ENCODE measurements around the gene KRTAP3-2.

Gene KRTAP3-2

DNA sequence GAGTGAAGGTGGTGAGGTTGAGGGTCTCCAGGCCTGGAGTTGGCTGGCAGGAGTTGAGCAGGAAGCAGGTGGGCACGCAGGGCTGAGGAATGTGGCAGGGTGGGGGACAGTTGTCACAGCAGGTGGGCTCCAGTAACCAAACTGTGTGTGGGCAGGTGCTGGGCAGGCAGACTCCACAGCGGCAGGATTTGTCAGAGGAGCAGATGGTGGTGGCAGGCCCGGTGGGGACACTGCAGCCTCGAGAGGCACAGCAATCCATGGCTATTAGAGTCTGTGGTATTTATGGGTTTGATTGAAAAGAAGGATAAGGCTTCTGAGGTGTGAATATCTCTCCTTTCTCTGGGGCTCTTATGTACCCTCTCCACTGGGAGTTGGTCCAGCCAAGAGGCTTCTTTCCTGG is 5.9 kb downstream of the KRTAP3-2 start, which contains the start of gene KRTAP3-3:
KRTAP3-3 (minus strand) TSS at position 326 of the 400 bp plus-strand sequence; CDS start at position 259, 67 bp downstream.
- H3K27me3 ChIP-seq (ENCODE audit: insufficient read depth, low read length) = no peaks in the 10 kb centered on the region
- H3K4me3 ChIP-seq (ENCODE audit: low read depth, low read length) = no peak within 1 kb of the TSS
- H3K4me1 ChIP-seq (ENCODE audit: control insufficient read depth, insufficient read depth, low read length, unreplicated experiment) = no peaks in the 10 kb centered on the region
- H2AFZ ChIP-seq (ENCODE audit: low read length, unreplicated experiment) = no peak within 1 kb of the TSS
- H3K27ac ChIP-seq (ENCODE audit: low read depth, low read length) = no peak within 1 kb of the TSS
- H3K79me2 ChIP-seq (ENCODE audit: control insufficient read depth, insufficient read depth, low read length, unreplicated experiment) = no peaks in the 10 kb centered on the region
- H3K36me3 ChIP-seq (ENCODE audit: insufficient read depth, low read length) = no peaks in the 10 kb centered on the region

DNA sequence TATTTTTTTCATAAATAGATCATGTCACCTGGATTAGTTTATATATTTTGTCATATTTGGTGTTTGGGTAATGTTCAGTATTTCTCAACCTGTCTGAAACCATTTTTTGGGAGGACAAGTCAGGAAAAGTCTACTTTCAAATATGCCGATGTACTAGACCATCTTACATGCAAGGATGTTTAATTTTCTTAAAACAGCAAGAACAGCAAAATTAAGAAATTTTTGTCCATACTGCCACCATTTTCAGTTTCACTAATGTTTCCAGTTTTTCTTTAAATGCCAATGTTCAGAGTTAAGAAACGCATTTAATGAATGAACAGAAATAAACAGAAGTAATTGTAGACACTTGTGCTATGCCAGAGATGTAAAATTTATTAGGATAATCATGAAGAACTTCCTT is 6.6 kb downstream of the KRTAP3-2 start:
- Histone ChIP-seq H3K36me3 (ENCODE audit: insufficient read depth, low read length) (no peaks in the 10 kb centered on the region), H3K4me1 (ENCODE audit: control insufficient read depth, insufficient read depth, low read length, unreplicated experiment) (no peaks in the 10 kb centered on the region), H3K4me3 (ENCODE audit: low read depth, low read length) (no peak overlapping the region), H3K27me3 (ENCODE audit: insufficient read depth, low read length) (no peaks in the 10 kb centered on the region), H2AFZ (ENCODE audit: low read length, unreplicated experiment) (no peak overlapping the region), H3K27ac (ENCODE audit: low read depth, low read length) (no peak overlapping the region), H3K79me2 (ENCODE audit: control insufficient read depth, insufficient read depth, low read length, unreplicated experiment) (no peaks in the 10 kb centered on the region)

DNA sequence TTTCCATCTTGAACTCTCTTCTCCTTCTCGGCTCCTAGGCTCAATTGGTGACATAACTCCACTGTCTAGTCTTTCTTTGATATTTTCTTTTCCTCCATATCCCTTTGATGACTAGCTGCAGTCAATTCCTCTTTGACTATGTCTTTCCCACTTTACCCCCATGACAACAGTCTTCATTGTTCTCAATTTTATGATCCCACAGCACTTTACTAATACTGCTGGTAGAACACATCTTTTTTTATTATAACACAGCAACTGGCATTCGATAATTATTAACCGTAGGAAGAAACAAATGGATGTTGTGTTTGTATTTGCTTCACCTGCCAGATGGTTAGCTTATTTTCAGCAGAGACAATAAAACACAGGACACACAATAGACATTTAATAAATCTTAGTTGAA is 7.0 kb downstream of the KRTAP3-2 start:
- no peaks in the 10 kb centered on the region for H3K4me1 ChIP-seq (ENCODE audit: control insufficient read depth, insufficient read depth, low read length, unreplicated experiment)
- no peaks in the 10 kb centered on the region for H3K27me3 ChIP-seq (ENCODE audit: insufficient read depth, low read length)
- H3K79me2 ChIP-seq (ENCODE audit: control insufficient read depth, insufficient read depth, low read length, unreplicated experiment) = no peaks in the 10 kb centered on the region
- H3K4me3 ChIP-seq (ENCODE audit: low read depth, low read length) = no peak overlapping the region
- H3K27ac ChIP-seq (ENCODE audit: low read depth, low read length) = no peak overlapping the region
- H2AFZ ChIP-seq (ENCODE audit: low read length, unreplicated experiment) = no peak overlapping the region
- no peaks in the 10 kb centered on the region for H3K36me3 ChIP-seq (ENCODE audit: insufficient read depth, low read length)

DNA sequence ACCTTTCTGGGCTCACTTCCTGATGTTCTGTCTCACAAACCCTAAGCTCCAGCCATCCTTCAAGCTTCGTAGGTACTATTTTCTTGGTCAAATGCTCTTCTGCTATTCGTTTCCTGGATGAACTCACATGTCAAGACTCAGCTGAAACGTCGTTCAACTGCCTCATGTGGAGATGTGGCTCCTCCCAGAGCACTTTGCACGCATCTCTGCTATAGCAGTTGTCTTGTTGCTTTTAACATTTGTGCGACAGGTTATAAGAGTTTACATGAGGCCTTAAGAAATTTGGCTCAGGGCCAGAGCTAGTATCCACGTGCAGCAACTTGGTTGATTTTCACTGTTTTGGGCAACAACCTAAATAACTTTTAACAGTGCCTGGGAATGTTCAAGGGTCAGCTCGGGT is 12.8 kb downstream of the KRTAP3-2 start:
- no peak overlapping the region for H3K4me3 ChIP-seq (ENCODE audit: low read depth, low read length)
- no peaks in the 10 kb centered on the region for H3K4me1 ChIP-seq (ENCODE audit: control insufficient read depth, insufficient read depth, low read length, unreplicated experiment)
- H3K36me3 ChIP-seq (ENCODE audit: insufficient read depth, low read length) = no peaks in the 10 kb centered on the region
- H3K27me3 ChIP-seq (ENCODE audit: insufficient read depth, low read length) = no peaks in the 10 kb centered on the region
- no peak overlapping the region for H2AFZ ChIP-seq (ENCODE audit: low read length, unreplicated experiment)
- no peak overlapping the region for H3K27ac ChIP-seq (ENCODE audit: low read depth, low read length)
- no peaks in the 10 kb centered on the region for H3K79me2 ChIP-seq (ENCODE audit: control insufficient read depth, insufficient read depth, low read length, unreplicated experiment)

DNA sequence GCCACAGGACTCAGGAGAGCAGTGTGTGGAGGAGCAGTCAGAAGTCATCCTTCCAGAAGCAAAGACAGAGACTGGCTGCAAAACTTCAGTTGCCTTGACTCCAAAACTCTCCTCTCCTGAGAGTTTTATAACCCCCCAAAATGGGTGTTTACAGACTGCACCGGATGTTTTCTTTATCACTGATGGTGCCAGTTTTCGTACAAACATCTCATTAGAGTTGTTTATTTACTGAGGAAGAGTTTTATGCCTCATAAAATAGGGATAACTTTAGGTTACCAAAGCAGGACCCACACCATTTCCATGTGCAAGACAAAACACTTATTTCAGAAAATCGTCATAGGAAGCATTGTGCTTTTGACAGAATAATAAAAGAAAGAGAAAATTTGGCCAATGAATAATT is 15.5 kb downstream of the KRTAP3-2 start, which contains the start of gene KRT40:
KRT40 (minus strand) TSS at position 101 of the 400 bp plus-strand sequence; CDS start at position 48, 53 bp downstream.
- Histone ChIP-seq H3K79me2 (ENCODE audit: control insufficient read depth, insufficient read depth, low read length, unreplicated experiment) (no peaks in the 10 kb centered on the region), H3K4me3 (ENCODE audit: low read depth, low read length) (no peak within 1 kb of the TSS), H3K27ac (ENCODE audit: low read depth, low read length) (no peak within 1 kb of the TSS), H3K36me3 (ENCODE audit: insufficient read depth, low read length) (no peaks in the 10 kb centered on the region), H3K4me1 (ENCODE audit: control insufficient read depth, insufficient read depth, low read length, unreplicated experiment) (no peaks in the 10 kb centered on the region), H2AFZ (ENCODE audit: low read length, unreplicated experiment) (no peak within 1 kb of the TSS), H3K27me3 (ENCODE audit: insufficient read depth, low read length) (no peaks in the 10 kb centered on the region)

DNA sequence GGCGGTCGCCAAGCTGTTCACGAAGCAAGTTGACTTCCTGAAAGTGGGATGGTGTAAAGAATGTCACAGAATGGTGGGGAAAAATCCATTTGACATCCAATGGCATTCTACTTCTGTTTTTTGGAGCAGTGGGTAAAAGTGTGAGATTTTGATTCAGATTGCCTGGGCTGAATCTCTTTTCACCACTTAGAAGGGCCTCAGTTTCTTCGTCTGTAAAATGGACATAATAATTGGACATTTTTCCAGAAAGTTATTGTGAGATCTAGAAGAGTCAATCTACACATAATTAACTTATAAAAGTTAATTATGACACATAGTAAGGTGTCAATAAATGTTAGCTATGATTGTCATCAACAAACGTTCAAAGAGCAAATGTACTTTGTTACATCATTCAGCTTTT is 18.6 kb downstream of the KRTAP3-2 start:
- Histone ChIP-seq H2AFZ (ENCODE audit: low read length, unreplicated experiment) (no peak overlapping the region), H3K36me3 (ENCODE audit: insufficient read depth, low read length) (no peaks in the 10 kb centered on the region), H3K27ac (ENCODE audit: low read depth, low read length) (no peak overlapping the region), H3K27me3 (ENCODE audit: insufficient read depth, low read length) (no peaks in the 10 kb centered on the region), H3K4me1 (ENCODE audit: control insufficient read depth, insufficient read depth, low read length, unreplicated experiment) (no peaks in the 10 kb centered on the region), H3K79me2 (ENCODE audit: control insufficient read depth, insufficient read depth, low read length, unreplicated experiment) (no peaks in the 10 kb centered on the region), H3K4me3 (ENCODE audit: low read depth, low read length) (no peak overlapping the region)

DNA sequence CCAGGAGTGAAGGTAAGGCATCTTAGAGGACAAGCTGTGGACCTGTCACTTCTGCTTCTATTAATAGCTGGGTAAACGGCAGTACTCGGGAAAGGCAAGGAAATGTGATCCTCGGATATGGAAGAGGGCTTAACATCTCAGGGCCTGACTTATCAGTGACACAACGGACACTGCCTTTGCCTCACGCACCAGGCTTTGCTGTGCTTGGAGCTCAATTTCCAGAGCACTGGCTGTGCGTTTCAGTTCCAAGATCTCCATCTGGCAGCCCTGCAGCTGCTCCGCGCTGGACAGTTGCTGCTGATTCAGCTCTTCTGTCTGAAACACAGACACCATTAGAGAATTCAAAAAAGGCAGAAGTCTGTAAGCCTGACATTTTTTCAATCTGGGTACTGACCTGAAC is 19.1 kb downstream of the KRTAP3-2 start:
- no peaks in the 10 kb centered on the region for H3K27me3 ChIP-seq (ENCODE audit: insufficient read depth, low read length)
- no peaks in the 10 kb centered on the region for H3K4me1 ChIP-seq (ENCODE audit: control insufficient read depth, insufficient read depth, low read length, unreplicated experiment)
- no peak overlapping the region for H2AFZ ChIP-seq (ENCODE audit: low read length, unreplicated experiment)
- H3K36me3 ChIP-seq (ENCODE audit: insufficient read depth, low read length) = no peaks in the 10 kb centered on the region
- no peaks in the 10 kb centered on the region for H3K79me2 ChIP-seq (ENCODE audit: control insufficient read depth, insufficient read depth, low read length, unreplicated experiment)
- H3K4me3 ChIP-seq (ENCODE audit: low read depth, low read length) = no peak overlapping the region
- no peak overlapping the region for H3K27ac ChIP-seq (ENCODE audit: low read depth, low read length)

DNA sequence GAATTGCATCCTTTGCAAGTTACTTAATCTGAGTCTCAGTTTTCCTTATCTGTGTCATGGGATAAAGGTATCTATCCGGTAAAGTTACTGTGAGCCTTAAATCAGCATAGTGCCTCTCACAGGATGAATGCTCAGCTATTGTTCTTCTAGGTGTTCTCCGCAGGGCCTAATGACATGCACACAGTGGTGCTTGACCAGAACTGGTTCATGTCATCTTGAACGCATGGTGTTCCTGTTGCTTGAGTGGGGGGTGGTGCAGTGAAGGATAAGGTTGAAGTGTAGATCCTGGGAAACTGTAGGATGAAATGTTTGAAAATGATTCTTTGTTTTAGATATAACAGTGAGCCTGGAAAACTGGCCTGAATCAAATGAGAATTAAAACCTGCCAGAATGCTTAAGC is 19.6 kb downstream of the KRTAP3-2 start:
- Histone ChIP-seq H2AFZ (ENCODE audit: low read length, unreplicated experiment) (no peak overlapping the region), H3K79me2 (ENCODE audit: control insufficient read depth, insufficient read depth, low read length, unreplicated experiment) (no peaks in the 10 kb centered on the region), H3K4me3 (ENCODE audit: low read depth, low read length) (no peak overlapping the region), H3K36me3 (ENCODE audit: insufficient read depth, low read length) (no peaks in the 10 kb centered on the region), H3K27me3 (ENCODE audit: insufficient read depth, low read length) (no peaks in the 10 kb centered on the region), H3K4me1 (ENCODE audit: control insufficient read depth, insufficient read depth, low read length, unreplicated experiment) (no peaks in the 10 kb centered on the region), H3K27ac (ENCODE audit: low read depth, low read length) (no peak overlapping the region)

DNA sequence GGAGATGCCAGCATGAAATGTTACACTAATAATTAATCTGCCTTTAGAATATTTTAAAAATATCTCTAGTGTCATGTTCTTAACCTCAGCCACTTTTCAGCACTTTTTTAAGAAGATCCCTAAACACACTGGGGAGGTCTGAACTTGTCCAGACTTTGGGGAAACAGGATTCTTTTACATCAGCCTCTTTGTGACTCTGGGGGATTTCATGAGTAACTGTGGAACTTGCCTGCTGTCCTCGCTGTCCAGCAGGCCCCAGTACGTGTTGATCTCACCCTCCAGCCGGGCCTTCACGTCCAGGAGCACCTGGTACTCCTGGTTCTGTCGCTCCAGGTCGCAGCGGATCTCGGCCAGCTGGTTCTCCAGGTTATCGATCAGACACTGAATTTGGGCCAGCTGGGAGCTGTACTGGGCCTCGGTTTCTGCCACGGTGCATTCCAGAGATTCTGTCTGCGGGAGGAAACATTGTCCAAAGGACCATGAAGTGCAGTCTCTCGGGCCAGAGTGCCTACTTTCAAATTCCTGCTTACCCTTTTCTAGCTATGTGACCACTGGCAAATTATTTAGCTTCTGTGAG is 21.0 kb downstream of the KRTAP3-2 start:
- Histone ChIP-seq H3K36me3 (ENCODE audit: insufficient read depth, low read length) (no peaks in the 10 kb centered on the region), H3K4me1 (ENCODE audit: control insufficient read depth, insufficient read depth, low read length, unreplicated experiment) (no peaks in the 10 kb centered on the region), H3K79me2 (ENCODE audit: control insufficient read depth, insufficient read depth, low read length, unreplicated experiment) (no peaks in the 10 kb centered on the region), H3K4me3 (ENCODE audit: low read depth, low read length) (no peak overlapping the region), H2AFZ (ENCODE audit: low read length, unreplicated experiment) (no peak overlapping the region), H3K27ac (ENCODE audit: low read depth, low read length) (no peak overlapping the region), H3K27me3 (ENCODE audit: insufficient read depth, low read length) (no peaks in the 10 kb centered on the region)

DNA sequence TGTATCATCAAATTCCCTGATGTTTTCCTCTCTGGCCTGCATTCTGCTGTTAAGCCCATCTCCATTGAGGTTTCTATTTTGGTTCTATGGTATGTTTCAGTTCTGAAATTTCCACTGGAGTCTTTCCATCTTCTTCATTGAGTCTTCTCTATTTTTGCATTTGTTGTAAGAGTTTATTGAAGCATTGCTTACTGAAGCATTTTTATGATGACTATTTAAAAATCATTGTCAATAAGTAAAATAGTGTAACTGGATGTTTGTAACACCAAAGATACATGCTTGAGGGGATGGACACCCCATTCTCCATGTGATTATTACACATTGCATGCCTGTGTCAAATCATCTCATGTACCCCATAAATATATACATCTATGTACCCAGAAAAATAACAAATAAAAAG is 24.2 kb downstream of the KRTAP3-2 start:
- H2AFZ ChIP-seq (ENCODE audit: low read length, unreplicated experiment) = no peak overlapping the region

DNA sequence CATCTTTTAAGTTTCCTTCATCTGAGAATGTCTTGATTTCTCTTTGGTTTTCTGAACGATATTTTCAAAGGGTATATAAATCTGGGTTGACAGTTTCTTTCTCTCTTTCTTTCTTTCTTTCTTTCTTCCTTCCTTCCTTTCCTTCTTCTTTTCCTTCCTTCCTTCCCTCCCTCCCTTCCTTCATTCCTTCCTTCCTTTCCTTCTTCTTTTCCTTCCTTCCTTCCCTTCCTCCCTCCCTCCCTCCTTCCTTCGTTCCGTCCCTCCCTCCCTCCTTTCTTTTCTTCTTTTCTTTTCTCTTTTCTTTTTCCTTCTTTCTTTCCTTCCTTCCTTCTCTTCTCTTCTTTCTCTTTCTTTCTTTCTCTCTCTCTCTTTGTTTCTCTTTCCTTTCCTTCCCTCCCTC is 25.3 kb downstream of the KRTAP3-2 start:
- H3K79me2 ChIP-seq (ENCODE audit: control insufficient read depth, insufficient read depth, low read length, unreplicated experiment) = no peaks in the 10 kb centered on the region
- H3K27me3 ChIP-seq (ENCODE audit: insufficient read depth, low read length) = no peaks in the 10 kb centered on the region
- H3K36me3 ChIP-seq (ENCODE audit: insufficient read depth, low read length) = no peaks in the 10 kb centered on the region
- no peak overlapping the region for H3K4me3 ChIP-seq (ENCODE audit: low read depth, low read length)
- H3K4me1 ChIP-seq (ENCODE audit: control insufficient read depth, insufficient read depth, low read length, unreplicated experiment) = no peaks in the 10 kb centered on the region
- H2AFZ ChIP-seq (ENCODE audit: low read length, unreplicated experiment) = no peak overlapping the region
- H3K27ac ChIP-seq (ENCODE audit: low read depth, low read length) = no peak overlapping the region

More for the DNA sequence above, 24.2 kb downstream of the KRTAP3-2 start:
- Histone ChIP-seq H3K36me3 (ENCODE audit: insufficient read depth, low read length) (no peaks in the 10 kb centered on the region), H3K27ac (ENCODE audit: low read depth, low read length) (no peak overlapping the region), H3K4me3 (ENCODE audit: low read depth, low read length) (no peak overlapping the region), H3K79me2 (ENCODE audit: control insufficient read depth, insufficient read depth, low read length, unreplicated experiment) (no peaks in the 10 kb centered on the region), H3K27me3 (ENCODE audit: insufficient read depth, low read length) (no peaks in the 10 kb centered on the region), H3K4me1 (ENCODE audit: control insufficient read depth, insufficient read depth, low read length, unreplicated experiment) (no peaks in the 10 kb centered on the region)
